K562 (cell line): Measurements from ENCODE around the gene ATXN7. TPM values are rescaled to one million over a fixed set of nuclear protein-coding genes. Genes with fewer than 3 reads are reported as not detected.

Experiments used
- ATAC-seq: fragments of 200-7000 bp; cut with Tn5 transposase; 3 replicates; pipeline ENCODE4 v1.9.1; 2020; ENCODE audit warnings: moderate library complexity
- BruUV-seq: library from RNA; stranded (reverse); fragments of 400-500 nt; replicated peaks from 2 replicates; lab custom pipeline; 2021; lab: Mats Ljungman, UMichigan
- CTCF ChIA-PET: fragments of 300-600 bp; formaldehyde crosslinking; extraction: SDS; loops from one replicate; lab custom pipeline; 2021; ENCODE audit warnings: low intra/inter-chr PET ratio; lab: Yijun Ruan, JAX
- POLR2A ChIA-PET: fragments of 300-600, 350-650 bp; sonication (Branson Sonifier 250); formaldehyde crosslinking; extraction: SDS; loops from one replicate; lab custom pipeline; 2021; ENCODE audit warnings: antibody characterized with exemption, inconsistent platforms; lab: Yijun Ruan, JAX
- DNase-seq, 4 experiments: peaks; one replicate each; pipeline versions ENCODE4 v3.0.0 to v3.0.0-alpha.2; 2011 to 2018; ENCODE audit warnings: low spot score in 3 of 4, mixed read lengths in 3 of 4; ENCODE audit errors: extremely low read depth in 1 of 4
- FAIRE-seq: peaks from 2 replicates; lab custom pipeline; 2011; peaks lifted over from hg19 to GRCh38; lab: Jason Lieb, UNC
- H2AFZ ChIP-seq: 2 replicates; pipeline ENCODE4 v1.6.0; 2011; ENCODE audit warnings: low read depth, low read length, control low read depth, inconsistent platforms
- H3K27ac ChIP-seq: fragments of 200-600 bp; 3 replicates; pipeline ENCODE4 v1.8.0; 2011; ENCODE audit warnings: low read depth, mild to moderate bottlenecking, control low read depth, inconsistent platforms, low read length, moderate library complexity, mixed read lengths; ENCODE audit errors: extremely low read depth
- H3K27me3 ChIP-seq, 2 experiments: fragments of 300-600 bp in 1 of 2; 2 replicates in 1 of 2; 3 replicates in 1 of 2; pipeline versions ENCODE4 v1.6.0 to v1.8.0; 2011; ENCODE audit warnings: inconsistent platforms in 2 of 2, low read length in 2 of 2, mild to moderate bottlenecking in 1 of 2, mixed read lengths in 1 of 2, moderate library complexity in 1 of 2; ENCODE audit not compliant: control insufficient read depth in 2 of 2, insufficient read depth in 2 of 2
- H3K36me3 ChIP-seq: fragments of 300-600 bp; 3 replicates; pipeline ENCODE4 v1.8.0; 2011; ENCODE audit warnings: mild to moderate bottlenecking, low read length, inconsistent platforms; ENCODE audit not compliant: control insufficient read depth, insufficient read depth
- H3K4me1 ChIP-seq, 2 experiments: fragments of 200-600 bp in 1 of 2; replicated peaks in 1 of 2; 2 replicates in 1 of 2; 3 replicates in 1 of 2; pipeline versions ENCODE4 v1.5.1 to v1.8.0; 2011; ENCODE audit warnings: inconsistent platforms in 2 of 2, low read length in 2 of 2, mild to moderate bottlenecking in 1 of 2, mixed read lengths in 1 of 2, moderate library complexity in 1 of 2; ENCODE audit not compliant: control insufficient read depth in 2 of 2, insufficient read depth in 2 of 2
- H3K4me2 ChIP-seq: 2 replicates; pipeline ENCODE4 v1.6.1; 2011; ENCODE audit warnings: low read length, control low read depth, inconsistent platforms, mixed read lengths; ENCODE audit not compliant: insufficient read depth
- H3K4me3 ChIP-seq: fragments of 200-600 bp; sonication (generic), shearing (Covaris generic); 2 replicates; pipeline ENCODE4 v1.5.1; 2016; ENCODE audit warnings: control low read depth, inconsistent platforms
- H3K79me2 ChIP-seq: fragments of 200-600 bp; 3 replicates; pipeline ENCODE4 v1.8.0; 2011; ENCODE audit warnings: low read length, inconsistent platforms; ENCODE audit not compliant: control insufficient read depth, insufficient read depth
- H3K9ac ChIP-seq, 2 experiments: 2 replicates each; pipeline versions ENCODE4 v1.6.0 to v1.6.1; 2011; ENCODE audit warnings: low read depth in 2 of 2, low read length in 2 of 2, control low read depth in 1 of 2, inconsistent platforms in 1 of 2, mild to moderate bottlenecking in 1 of 2, mixed read lengths in 1 of 2; ENCODE audit not compliant: insufficient read depth in 1 of 2
- H3K9me1 ChIP-seq: one replicate; pipeline ENCODE4 v1.6.0; 2011; ENCODE audit warnings: inconsistent platforms, mild to moderate bottlenecking, low read length, moderate library complexity; ENCODE audit not compliant: control insufficient read depth, insufficient read depth
- H3K9me3 ChIP-seq: replicated peaks from 2 replicates; pipeline ENCODE4 v1.5.1; 2011; ENCODE audit warnings: low read depth, low read length, inconsistent platforms; ENCODE audit not compliant: control insufficient read depth, insufficient read depth
- H4K20me1 ChIP-seq: replicated peaks from 2 replicates; pipeline ENCODE4 v1.6.1; 2011; ENCODE audit warnings: low read length, inconsistent platforms, mixed read lengths; ENCODE audit not compliant: control insufficient read depth, insufficient read depth
- ELK3 ChIP-seq: fragments of 450-650 bp; formaldehyde crosslinking; IDR thresholded peaks from 2 replicates; pipeline ENCODE4 v1.4.0; 2020; ENCODE audit warnings: mild to moderate bottlenecking
- FOSL1 ChIP-seq: fragments of 200-800 bp; sonication (Bioruptor generic); conservative IDR thresholded peaks from 2 replicates; pipeline ENCODE4 v1.6.1; 2016; ENCODE audit warnings: missing genetic modification characterization, missing compliant biosample characterization
- MAX ChIP-seq: sonication (generic); formaldehyde crosslinking; IDR thresholded peaks from 2 replicates; pipeline ENCODE4 v1.9.0; 2022; ENCODE audit warnings: mild to moderate bottlenecking, missing genetic modification reagents
- SMARCA4 ChIP-seq: fragments of 450-650 bp; IDR thresholded peaks from 2 replicates; pipeline ENCODE4 v1.6.1; 2016
- SOX6 ChIP-seq: fragments of 450-650 bp; IDR thresholded peaks from 2 replicates; pipeline ENCODE4 v1.6.1; 2014; ENCODE audit warnings: mild to moderate bottlenecking
- THAP7 ChIP-seq: fragments of 250-450 bp; sonication (Bioruptor Pico); IDR thresholded peaks from 2 replicates; pipeline ENCODE4 v1.5.0; 2021
- ZBTB11 ChIP-seq, 3 experiments: fragments of 200-800 bp in 1 of 3; fragments of 250-450 bp in 1 of 3; fragments of 450-650 bp in 1 of 3; sonication (Bioruptor Pico) in 1 of 3; sonication (Bioruptor generic) in 1 of 3; formaldehyde crosslinking in 1 of 3; IDR thresholded peaks; 2 replicates each; pipeline versions ENCODE4 v1.6.1 to v1.8.0; 2016 to 2022; ENCODE audit warnings: mild to moderate bottlenecking in 2 of 3, missing genetic modification characterization in 2 of 3, missing compliant biosample characterization in 1 of 3, moderate library complexity in 1 of 3
- WGBS: fragments of 100-300 bp; shearing (Covaris generic); methylation state at CpG from one replicate; pipeline ENCODE4 v1.1.6; 2016; ENCODE audit warnings: low coverage, mixed read lengths; ENCODE audit not compliant: insufficient coverage; ENCODE audit errors: missing lambda C conversion rate; 5-methylcytosine and 5-hydroxymethylcytosine counted together
- in situ Hi-C: fragments of 300-500 bp; cut with MboI; formaldehyde crosslinking; loops from 4 replicates; pipeline ENCODE4 v1.15.0; 2018; ENCODE audit warnings: inconsistent platforms, mixed read lengths
- intact Hi-C: fragments of 100-400 bp; cut with micrococcal nuclease; formaldehyde crosslinking; loops from 2 replicates; pipeline ENCODE4 v1.14.2; 2022
- polyA plus RNA-seq, 8 experiments: library from polyadenylated mRNA; depleted of rRNA in 4 of 8; stranded (reverse) in 5 of 8; unstranded in 3 of 8; fragments of >200 nt; fragmentation: Nextera tagmentation in 2 of 8; fragmentation: Illumina TruSeq in 1 of 8; extraction: Ambion mirVana in 2 of 8; extraction: Trizol in 1 of 8; gene quantifications; 2 replicates each; pipeline versions ENCODE4 v1.2.1 to v1.2.3, GENCODE V29; 2011 to 2014; ENCODE audit warnings: inconsistent platforms in 1 of 8, missing spikeins in 1 of 8
- total RNA-seq, 7 experiments: library from RNA; depleted of rRNA in 6 of 7; stranded (reverse); fragments of >200 nt in 6 of 7; fragmentation: Illumina TruSeq in 2 of 7; extraction: Trizol in 2 of 7; gene quantifications; 2 replicates each; pipeline versions ENCODE4 v1.2.1 to v1.2.3, GENCODE V29; 2011 to 2021; ENCODE audit warnings: low replicate concordance in 1 of 7

The ATXN7 gene
- total and polyA plus RNA-seq, 9 of the 15 experiments (the other 6 are each of a cell fraction or from before 2014, with no cell fraction given), result 0.41 to 9.2 (median 6.7) TPM

GRCh38 chr3:63959146-63959545 is 95.5 kb downstream of the ATXN7 start (continued):
- TF ChIP-seq ZBTB11 (CRISPR knock-in tag; IDR thresholded peaks at IDR 0.05), result no peak
- TF ChIP-seq THAP7, result no peak
- TF ChIP-seq, all 486 proteins: peak for 0

GRCh38 chr3:63960048-63960711 is 96.5 kb downstream of the ATXN7 start:
- Histone ChIP-seq H3K4me1 (peaks cover 3 to 11% of the 10 kb centered on the region in 2 experiments; a peak in 4 of 5 replicates), H3K4me2 (peak overlapping the region; percentile 83), H3K9ac (peak overlapping the region; percentile 49 to 72; a peak in 3 of 4 replicates), H3K79me2 (peaks cover 16% of the 10 kb centered on the region), H4K20me1 (no peaks in the 10 kb centered on the region), H3K27me3 (no peaks in the 10 kb centered on the region), H2AFZ (peak overlapping the region; percentile 90), H3K27ac (peak overlapping the region; percentile 75), H3K9me3 (no peaks in the 10 kb centered on the region), H3K4me3 (peak overlapping the region; percentile 32), H3K36me3 (0 out of 3 replicates have a peak, but pooled peaks cover 8% of the 10 kb centered on the region), H3K9me1 (peaks cover 3% of the 10 kb centered on the region)
- BruUV-seq, result no TSS peak
- 8% methylated on average over 6 of the region's 6 CpGs for WGBS
- intact Hi-C loops, result loop anchor here (10.0 kb wide), 1 partner anchor 95 kb away; the partner anchor contains the start of genes ATXN7 and THOC7
- DNase-seq (peak; percentile 14 to 60 (median 28)), FAIRE-seq (peak; percentile 86), ATAC-seq (peak; percentile 81)
- in situ Hi-C loops, result no loop called here
- POLR2A ChIA-PET, result interaction anchor here (0.6 to 1.2 kb wide), 3 partner anchors 12 to 92 kb away, joined by 3 to 4 read pairs (median 3); no protein-coding TSS in a partner anchor
- CTCF ChIA-PET, result no interaction called here
- peak; percentile 32; the same call in 1 of the 2 replicates for TF ChIP-seq SMARCA4
- TF ChIP-seq FOSL1, result peak; percentile 50
- TF ChIP-seq SOX6, result no peak
- TF ChIP-seq MAX (CRISPR knock-in tag), result 0 out of 2 replicates have a peak, but pooled peaks have one; percentile 34
- TF ChIP-seq ELK3 (CRISPR knock-in tag), result no peak
